Mononuclear cell (primary cell): Measurements from ENCODE around the gene CYSLTR2. TPM values are rescaled to one million over a fixed set of nuclear protein-coding genes. Genes with fewer than 3 reads are reported as not detected.

Experiments used
- H3K27me3 ChIP-seq: 2 replicates; pipeline ENCODE4 v1.6.0; 2011; ENCODE audit warnings: low read length, control low read depth; ENCODE audit not compliant: insufficient read depth
- H3K4me1 ChIP-seq: 2 replicates; pipeline ENCODE4 v1.5.1; 2011; ENCODE audit warnings: mild to moderate bottlenecking, low read length, control low read depth; ENCODE audit not compliant: insufficient read depth
- H3K4me3 ChIP-seq: 2 replicates; pipeline ENCODE4 v1.5.1; 2011; ENCODE audit warnings: mild to moderate bottlenecking, low read length, moderate library complexity
- H3K9me3 ChIP-seq: 2 replicates; pipeline ENCODE4 v1.5.1; 2011; ENCODE audit warnings: low read depth, mild to moderate bottlenecking, control low read depth, low read length
- total RNA-seq: library from RNA; depleted of rRNA; stranded (reverse); fragments of >200 nt; gene quantifications from one replicate; pipeline ENCODE4 v1.2.3, GENCODE V29; 2012

CYSLTR2 gene
- total RNA-seq, 1 donor, result 4.7 TPM

GRCh38 chr13:48731001-48731658 is 77.4 kb downstream of the CYSLTR2 start:
- Histone ChIP-seq H3K4me3 (no peak overlapping the region), H3K4me1 (peaks cover 5% of the 10 kb centered on the region), H3K9me3 (no peaks in the 10 kb centered on the region), H3K27me3 (no peaks in the 10 kb centered on the region)

- no peaks in the 10 kb centered on the region for H3K27me3 ChIP-seq
- no peaks in the 10 kb centered on the region for H3K9me3 ChIP-seq
- no peak overlapping the region for H3K4me3 ChIP-seq
- H3K4me1 ChIP-seq, result peaks cover 5% of the 10 kb centered on the region
Observed at GRCh38 chr13:48731957-48732569, 78.3 kb downstream of the CYSLTR2 start.

GRCh38 chr13:48733739-48734335 is 80.1 kb downstream of the CYSLTR2 start:
- no peaks in the 10 kb centered on the region for H3K27me3 ChIP-seq
- H3K4me3 ChIP-seq, result no peak overlapping the region
- H3K4me1 ChIP-seq, result peaks cover 5% of the 10 kb centered on the region
- H3K9me3 ChIP-seq, result no peaks in the 10 kb centered on the region

- no peaks in the 10 kb centered on the region for H3K27me3 ChIP-seq
- no peaks in the 10 kb centered on the region for H3K9me3 ChIP-seq
- no peak overlapping the region for H3K4me3 ChIP-seq
- H3K4me1 ChIP-seq, result peaks cover 5% of the 10 kb centered on the region
Observed at GRCh38 chr13:48735571-48735970, 81.8 kb downstream of the CYSLTR2 start.

GRCh38 chr13:48737689-48738088 is 84.0 kb downstream of the CYSLTR2 start:
- Histone ChIP-seq H3K4me1 (no peaks in the 10 kb centered on the region), H3K4me3 (no peak overlapping the region), H3K27me3 (no peaks in the 10 kb centered on the region), H3K9me3 (no peaks in the 10 kb centered on the region)

- no peaks in the 10 kb centered on the region for H3K4me1 ChIP-seq
- H3K9me3 ChIP-seq, result no peaks in the 10 kb centered on the region
- H3K27me3 ChIP-seq, result no peaks in the 10 kb centered on the region
- no peak overlapping the region for H3K4me3 ChIP-seq
Observed at GRCh38 chr13:48738311-48738710, 84.6 kb downstream of the CYSLTR2 start.

- H3K4me1 ChIP-seq, result no peaks in the 10 kb centered on the region
Observed at GRCh38 chr13:48739386-48739964, 85.7 kb downstream of the CYSLTR2 start.

GRCh38 chr13:48741377-48741776 is 87.6 kb downstream of the CYSLTR2 start:
- Histone ChIP-seq H3K4me1 (no peaks in the 10 kb centered on the region), H3K4me3 (no peak overlapping the region), H3K27me3 (no peaks in the 10 kb centered on the region), H3K9me3 (no peaks in the 10 kb centered on the region)

More at GRCh38 chr13:48739386-48739964, 85.7 kb downstream of the CYSLTR2 start:
- H3K27me3 ChIP-seq, result no peaks in the 10 kb centered on the region
- H3K9me3 ChIP-seq, result no peaks in the 10 kb centered on the region
- H3K4me3 ChIP-seq, result no peak overlapping the region

- H3K4me1 ChIP-seq, result no peaks in the 10 kb centered on the region
- no peak overlapping the region for H3K4me3 ChIP-seq
- no peaks in the 10 kb centered on the region for H3K27me3 ChIP-seq
- no peaks in the 10 kb centered on the region for H3K9me3 ChIP-seq
Observed at GRCh38 chr13:48746821-48747220, 93.1 kb downstream of the CYSLTR2 start.

- H3K4me1 ChIP-seq, result no peaks in the 10 kb centered on the region
- no peak overlapping the region for H3K4me3 ChIP-seq
- H3K9me3 ChIP-seq, result no peaks in the 10 kb centered on the region
Observed at GRCh38 chr13:48748681-48749080, 95.0 kb downstream of the CYSLTR2 start.

GRCh38 chr13:48749144-48749543 is 95.4 kb downstream of the CYSLTR2 start:
- H3K4me3 ChIP-seq, result no peak overlapping the region
- H3K9me3 ChIP-seq, result no peaks in the 10 kb centered on the region
- no peaks in the 10 kb centered on the region for H3K4me1 ChIP-seq
- no peaks in the 10 kb centered on the region for H3K27me3 ChIP-seq

More at GRCh38 chr13:48748681-48749080, 95.0 kb downstream of the CYSLTR2 start:
- no peaks in the 10 kb centered on the region for H3K27me3 ChIP-seq

- Histone ChIP-seq H3K4me3 (no peak overlapping the region), H3K9me3 (no peaks in the 10 kb centered on the region), H3K27me3 (no peaks in the 10 kb centered on the region), H3K4me1 (no peaks in the 10 kb centered on the region)
Observed at GRCh38 chr13:48749699-48750473, 96.2 kb downstream of the CYSLTR2 start.

GRCh38 chr13:48750588-48751383 is 97.1 kb downstream of the CYSLTR2 start:
- H3K9me3 ChIP-seq, result no peaks in the 10 kb centered on the region
- no peaks in the 10 kb centered on the region for H3K27me3 ChIP-seq
- H3K4me1 ChIP-seq, result no peaks in the 10 kb centered on the region
- no peak overlapping the region for H3K4me3 ChIP-seq

- Histone ChIP-seq H3K4me1 (no peaks in the 10 kb centered on the region), H3K4me3 (no peak overlapping the region), H3K9me3 (peaks cover 19% of the 10 kb centered on the region), H3K27me3 (no peaks in the 10 kb centered on the region)
Observed at GRCh38 chr13:48760626-48761025, 106.9 kb downstream of the CYSLTR2 start.
